ENCODE results near the gene ITSN1. TPM values are rescaled to one million over a fixed set of nuclear protein-coding genes. Genes with fewer than 3 reads are reported as not detected.

Gene ITSN1
- total and polyA plus RNA-seq, 2 experiments from 2014 or later, result 77.9 to 95.7 TPM

DNA sequence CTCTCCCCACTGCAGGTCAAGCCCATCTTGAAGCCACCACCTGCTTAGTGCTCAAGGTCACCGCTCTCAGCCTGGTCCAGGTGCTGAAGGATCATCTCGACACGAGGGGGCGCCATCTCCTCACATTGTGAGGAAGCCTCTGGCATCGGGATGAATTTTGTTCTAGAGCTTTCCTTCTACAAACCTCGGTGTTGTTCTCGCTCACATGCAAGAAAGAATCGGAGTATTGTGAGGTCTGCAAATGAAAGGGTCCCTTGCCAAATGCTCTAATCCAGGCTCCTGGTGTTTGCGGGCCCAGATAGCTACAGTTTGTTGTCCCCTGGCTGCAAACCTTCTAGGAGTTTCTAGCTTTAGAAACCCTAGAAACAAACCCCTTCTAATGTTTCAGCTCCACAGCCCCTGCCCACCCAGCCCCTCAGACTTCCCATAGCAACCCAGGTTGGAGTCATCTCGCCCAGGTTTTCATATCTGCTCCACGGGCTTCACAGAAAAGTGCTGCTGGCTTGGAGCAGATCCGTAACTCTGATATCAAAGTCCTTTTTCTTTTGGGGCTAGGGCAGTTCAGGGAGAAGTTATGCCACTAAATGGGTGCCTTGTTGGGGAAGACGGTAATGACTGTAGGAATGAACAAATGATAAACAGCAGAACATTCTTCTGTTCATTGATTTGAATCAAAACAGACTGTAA lies 281.9 kb downstream of the ITSN1 start:
- H3K4me3 ChIP-seq, result no peak overlapping the region
- H3K79me2 ChIP-seq (replicated peaks; ENCODE audit: insufficient read depth), result no peaks in the 10 kb centered on the region
- TF ChIP-seq, protein P1, sequence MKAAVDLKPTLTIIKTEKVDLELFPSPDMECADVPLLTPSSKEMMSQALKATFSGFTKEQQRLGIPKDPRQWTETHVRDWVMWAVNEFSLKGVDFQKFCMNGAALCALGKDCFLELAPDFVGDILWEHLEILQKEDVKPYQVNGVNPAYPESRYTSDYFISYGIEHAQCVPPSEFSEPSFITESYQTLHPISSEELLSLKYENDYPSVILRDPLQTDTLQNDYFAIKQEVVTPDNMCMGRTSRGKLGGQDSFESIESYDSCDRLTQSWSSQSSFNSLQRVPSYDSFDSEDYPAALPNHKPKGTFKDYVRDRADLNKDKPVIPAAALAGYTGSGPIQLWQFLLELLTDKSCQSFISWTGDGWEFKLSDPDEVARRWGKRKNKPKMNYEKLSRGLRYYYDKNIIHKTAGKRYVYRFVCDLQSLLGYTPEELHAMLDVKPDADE (IDR thresholded peaks at IDR 0.05), result no peak
- no peak for TF ChIP-seq JUNB (IDR thresholded peaks at IDR 0.05; ENCODE audit: unreplicated experiment)
- TF ChIP-seq CREB1 (CRISPR knock-in tag; IDR thresholded peaks at IDR 0.05; ENCODE audit: low read depth), result no peak
- TF ChIP-seq, protein P2, sequence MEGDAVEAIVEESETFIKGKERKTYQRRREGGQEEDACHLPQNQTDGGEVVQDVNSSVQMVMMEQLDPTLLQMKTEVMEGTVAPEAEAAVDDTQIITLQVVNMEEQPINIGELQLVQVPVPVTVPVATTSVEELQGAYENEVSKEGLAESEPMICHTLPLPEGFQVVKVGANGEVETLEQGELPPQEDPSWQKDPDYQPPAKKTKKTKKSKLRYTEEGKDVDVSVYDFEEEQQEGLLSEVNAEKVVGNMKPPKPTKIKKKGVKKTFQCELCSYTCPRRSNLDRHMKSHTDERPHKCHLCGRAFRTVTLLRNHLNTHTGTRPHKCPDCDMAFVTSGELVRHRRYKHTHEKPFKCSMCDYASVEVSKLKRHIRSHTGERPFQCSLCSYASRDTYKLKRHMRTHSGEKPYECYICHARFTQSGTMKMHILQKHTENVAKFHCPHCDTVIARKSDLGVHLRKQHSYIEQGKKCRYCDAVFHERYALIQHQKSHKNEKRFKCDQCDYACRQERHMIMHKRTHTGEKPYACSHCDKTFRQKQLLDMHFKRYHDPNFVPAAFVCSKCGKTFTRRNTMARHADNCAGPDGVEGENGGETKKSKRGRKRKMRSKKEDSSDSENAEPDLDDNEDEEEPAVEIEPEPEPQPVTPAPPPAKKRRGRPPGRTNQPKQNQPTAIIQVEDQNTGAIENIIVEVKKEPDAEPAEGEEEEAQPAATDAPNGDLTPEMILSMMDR (conservative IDR thresholded peaks at IDR 0.05; ENCODE audit: low read depth in 2 of 2), result peak; percentile 93 to 98
- no peak for TF ChIP-seq ZNF331 (CRISPR knock-in tag; IDR thresholded peaks at IDR 0.05; ENCODE audit: low read depth)
- DNase-seq (ENCODE audit: low spot score), result peak; percentile 97
- no peaks in the 10 kb centered on the region for H3K36me3 ChIP-seq (ENCODE audit: insufficient read depth)
- peaks cover 17% of the 10 kb centered on the region for H3K27me3 Mint-ChIP-seq (ENCODE audit: insufficient read depth, low read depth, poor library complexity)
- no peaks in the 10 kb centered on the region; the same call in 2 of the 3 replicates for H3K4me1 Mint-ChIP-seq
- H3K4me1 ChIP-seq (ENCODE audit: insufficient read depth), result no peaks in the 10 kb centered on the region
- no peaks in the 10 kb centered on the region for H3K9me2 ChIP-seq (ENCODE audit: insufficient read depth)
- no peak overlapping the region for H3K27ac Mint-ChIP-seq
- H3F3A ChIP-seq (replicated peaks; ENCODE audit: low read depth), result no peaks in the 10 kb centered on the region
- peak overlapping the region; percentile 96 for H2AFZ ChIP-seq
- no peaks in the 10 kb centered on the region for H3K27me3 ChIP-seq (ENCODE audit: insufficient read depth)
- H4K20me1 ChIP-seq (replicated peaks; ENCODE audit: insufficient read depth), result no peaks in the 10 kb centered on the region
- peaks cover 9% of the 10 kb centered on the region; the same call in 2 of the 3 replicates for H3K36me3 Mint-ChIP-seq (ENCODE audit: low read depth)
- H3K27ac ChIP-seq (ENCODE audit: low read depth), result no peak overlapping the region
- peaks cover 9% of the 10 kb centered on the region; the same call in 2 of the 3 replicates for H3K9me3 Mint-ChIP-seq
- H3K4me3 Mint-ChIP-seq, result no peak overlapping the region
- peak; percentile 99 for ATAC-seq
- no peak overlapping the region for H3K4me2 ChIP-seq

DNA sequence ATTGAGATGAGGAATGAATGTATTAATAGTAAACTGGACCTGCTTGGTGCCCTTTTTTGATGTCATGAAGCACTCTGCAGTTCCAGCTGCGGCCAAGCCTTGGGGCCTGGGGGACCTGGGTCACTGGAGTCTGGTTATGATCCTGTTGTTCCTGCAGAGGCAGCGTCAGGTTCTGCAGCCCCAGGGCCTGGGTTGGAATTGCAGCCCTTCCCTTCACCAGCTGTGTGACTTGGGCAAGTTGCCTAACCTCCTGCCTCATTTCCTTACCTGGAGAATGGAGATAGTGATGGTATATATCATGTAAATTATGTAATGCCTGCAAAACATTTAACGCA lies 282.4 kb downstream of the ITSN1 start:
- no peak overlapping the region for H3K4me2 ChIP-seq
- no peaks in the 10 kb centered on the region for H3K9me2 ChIP-seq (ENCODE audit: insufficient read depth)
- H3K36me3 ChIP-seq (ENCODE audit: insufficient read depth), result no peaks in the 10 kb centered on the region
- H3K4me3 ChIP-seq, result no peak overlapping the region
- peak overlapping the region; percentile 96 for H2AFZ ChIP-seq
- H3K27ac Mint-ChIP-seq, result no peak overlapping the region
- H4K20me1 ChIP-seq (replicated peaks; ENCODE audit: insufficient read depth), result no peaks in the 10 kb centered on the region
- peaks cover 9% of the 10 kb centered on the region; the same call in 2 of the 3 replicates for H3K36me3 Mint-ChIP-seq (ENCODE audit: low read depth)
- H3K4me1 ChIP-seq (ENCODE audit: insufficient read depth), result no peaks in the 10 kb centered on the region
- ATAC-seq (peak; percentile 39; the same call in 2 of the 3 replicates), DNase-seq (ENCODE audit: low spot score) (no peak)
- peaks cover 9% of the 10 kb centered on the region; the same call in 2 of the 3 replicates for H3K9me3 Mint-ChIP-seq
- no peaks in the 10 kb centered on the region; the same call in 2 of the 3 replicates for H3K4me1 Mint-ChIP-seq
- no peaks in the 10 kb centered on the region for H3K27me3 ChIP-seq (ENCODE audit: insufficient read depth)
- no peak overlapping the region for H3K27ac ChIP-seq (ENCODE audit: low read depth)
- H3K27me3 Mint-ChIP-seq (ENCODE audit: insufficient read depth, low read depth, poor library complexity), result peaks cover 17% of the 10 kb centered on the region
- H3F3A ChIP-seq (replicated peaks; ENCODE audit: low read depth), result no peaks in the 10 kb centered on the region
- no peaks in the 10 kb centered on the region for H3K79me2 ChIP-seq (replicated peaks; ENCODE audit: insufficient read depth)
- H3K4me3 Mint-ChIP-seq, result no peak overlapping the region
- TF ChIP-seq EZH2 (IDR thresholded peaks at IDR 0.05; ENCODE audit: low read depth, unreplicated experiment) (no peak), ZNF331 (CRISPR knock-in tag; IDR thresholded peaks at IDR 0.05; ENCODE audit: low read depth) (no peak), NANOG (IDR thresholded peaks at IDR 0.05; ENCODE audit: borderline replicate concordance) (no peak), STAT1 (IDR thresholded peaks at IDR 0.05; ENCODE audit: unreplicated experiment) (no peak), JUNB (IDR thresholded peaks at IDR 0.05; ENCODE audit: unreplicated experiment) (no peak), ZNF114 (CRISPR knock-in tag; IDR thresholded peaks at IDR 0.05) (no peak), CREB1 (CRISPR knock-in tag; IDR thresholded peaks at IDR 0.05; ENCODE audit: low read depth) (no peak), POLR2AphosphoS5 (IDR thresholded peaks at IDR 0.05; ENCODE audit: low read depth) (no peak)
- TF ChIP-seq, protein P2 (conservative IDR thresholded peaks at IDR 0.05; ENCODE audit: low read depth in 2 of 2), result no peak
- TF ChIP-seq, protein P3, sequence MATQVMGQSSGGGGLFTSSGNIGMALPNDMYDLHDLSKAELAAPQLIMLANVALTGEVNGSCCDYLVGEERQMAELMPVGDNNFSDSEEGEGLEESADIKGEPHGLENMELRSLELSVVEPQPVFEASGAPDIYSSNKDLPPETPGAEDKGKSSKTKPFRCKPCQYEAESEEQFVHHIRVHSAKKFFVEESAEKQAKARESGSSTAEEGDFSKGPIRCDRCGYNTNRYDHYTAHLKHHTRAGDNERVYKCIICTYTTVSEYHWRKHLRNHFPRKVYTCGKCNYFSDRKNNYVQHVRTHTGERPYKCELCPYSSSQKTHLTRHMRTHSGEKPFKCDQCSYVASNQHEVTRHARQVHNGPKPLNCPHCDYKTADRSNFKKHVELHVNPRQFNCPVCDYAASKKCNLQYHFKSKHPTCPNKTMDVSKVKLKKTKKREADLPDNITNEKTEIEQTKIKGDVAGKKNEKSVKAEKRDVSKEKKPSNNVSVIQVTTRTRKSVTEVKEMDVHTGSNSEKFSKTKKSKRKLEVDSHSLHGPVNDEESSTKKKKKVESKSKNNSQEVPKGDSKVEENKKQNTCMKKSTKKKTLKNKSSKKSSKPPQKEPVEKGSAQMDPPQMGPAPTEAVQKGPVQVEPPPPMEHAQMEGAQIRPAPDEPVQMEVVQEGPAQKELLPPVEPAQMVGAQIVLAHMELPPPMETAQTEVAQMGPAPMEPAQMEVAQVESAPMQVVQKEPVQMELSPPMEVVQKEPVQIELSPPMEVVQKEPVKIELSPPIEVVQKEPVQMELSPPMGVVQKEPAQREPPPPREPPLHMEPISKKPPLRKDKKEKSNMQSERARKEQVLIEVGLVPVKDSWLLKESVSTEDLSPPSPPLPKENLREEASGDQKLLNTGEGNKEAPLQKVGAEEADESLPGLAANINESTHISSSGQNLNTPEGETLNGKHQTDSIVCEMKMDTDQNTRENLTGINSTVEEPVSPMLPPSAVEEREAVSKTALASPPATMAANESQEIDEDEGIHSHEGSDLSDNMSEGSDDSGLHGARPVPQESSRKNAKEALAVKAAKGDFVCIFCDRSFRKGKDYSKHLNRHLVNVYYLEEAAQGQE (IDR thresholded peaks at IDR 0.05; ENCODE audit: unreplicated experiment), result no peak
- TF ChIP-seq, protein P1 (IDR thresholded peaks at IDR 0.05), result no peak
